GM10266 (cell line): ENCODE measurements around the gene RDH12.

ENCODE experiments used
- DNase-seq: peaks from one replicate; pipeline ENCODE4 v3.0.0; 2012; ENCODE audit errors: extremely low spot score
- CTCF ChIP-seq: IDR thresholded peaks from 2 replicates; pipeline ENCODE4 v1.5.1; 2012; ENCODE audit warnings: mild to moderate bottlenecking, low read depth; ENCODE audit not compliant: control insufficient read depth, insufficient read depth; ENCODE audit errors: missing control alignments

The RDH12 gene

GRCh38 chr14:67690011-67690410 is 11.7 kb upstream of the RDH12 start:
- no peak for TF ChIP-seq CTCF
- DNase-seq: no peak

GRCh38 chr14:67694791-67695393 is 6.8 kb upstream of the RDH12 start:
- TF ChIP-seq CTCF: no peak
- peak; percentile 84 for DNase-seq

- no peak for TF ChIP-seq CTCF
- DNase-seq: peak; percentile 77
Measured at GRCh38 chr14:67695394-67695949, 6.2 kb upstream of the RDH12 start, which contains the start of gene RDH11. Gene RDH11 (minus strand): TSS chr14:67695764. CDS start chr14:67695703, 61 bp downstream.

- TF ChIP-seq CTCF: no peak
- no peak for DNase-seq
Measured at GRCh38 chr14:67697006-67697405, 4.7 kb upstream of the RDH12 start.

- DNase-seq: no peak
- TF ChIP-seq CTCF: no peak
Measured at GRCh38 chr14:67698179-67698578, 3.5 kb upstream of the RDH12 start.

GRCh38 chr14:67703997-67704396 is 2.3 kb downstream of the RDH12 start:
- no peak for TF ChIP-seq CTCF
- DNase-seq: no peak

- peak; percentile 78 for TF ChIP-seq CTCF
- DNase-seq: peak; percentile 64
Measured at GRCh38 chr14:67704484-67705089, 2.9 kb downstream of the RDH12 start.
